Glutamatergic neuron (in vitro differentiated cells): ENCODE measurements around the gene NOS1AP. TPM values are rescaled to one million over a fixed set of nuclear protein-coding genes. Genes with fewer than 3 reads are reported as not detected.

Experiments used
- DNase-seq: peaks from one replicate; pipeline ENCODE4 v3.0.0; 2022
- H3K27ac Mint-ChIP-seq: one replicate; pipeline ENCODE4 v1.8.0; 2020; ENCODE audit warnings: mild to moderate bottlenecking, mixed read lengths, inconsistent platforms; ENCODE audit not compliant: unreplicated experiment
- H3K27me3 Mint-ChIP-seq: one replicate; pipeline ENCODE4 v1.8.0; 2020; ENCODE audit warnings: mild to moderate bottlenecking, moderate library complexity, mixed read lengths, inconsistent platforms; ENCODE audit not compliant: unreplicated experiment
- H3K36me3 Mint-ChIP-seq: one replicate; pipeline ENCODE4 v1.8.0; 2020; ENCODE audit warnings: mild to moderate bottlenecking, mixed read lengths, inconsistent platforms; ENCODE audit not compliant: unreplicated experiment
- H3K4me1 Mint-ChIP-seq: one replicate; pipeline ENCODE4 v1.8.0; 2020; ENCODE audit warnings: mild to moderate bottlenecking, low read depth, mixed read lengths, inconsistent platforms; ENCODE audit not compliant: unreplicated experiment
- H3K4me3 Mint-ChIP-seq: one replicate; pipeline ENCODE4 v1.8.0; 2020; ENCODE audit warnings: mild to moderate bottlenecking, mixed read lengths, inconsistent platforms; ENCODE audit not compliant: unreplicated experiment
- H3K9me3 Mint-ChIP-seq: one replicate; pipeline ENCODE4 v1.8.0; 2020; ENCODE audit warnings: mild to moderate bottlenecking, moderate library complexity, mixed read lengths, inconsistent platforms; ENCODE audit not compliant: unreplicated experiment
- CTCF ChIP-seq: fragments of 200-600 bp; sonication (generic); IDR thresholded peaks from one replicate; pipeline ENCODE4 v1.5.0; 2021; ENCODE audit not compliant: partially characterized antibody, unreplicated experiment
- total RNA-seq: library from RNA; stranded (reverse); fragmentation: NEBNext Ultra II Directional; extraction: Animal tissue kit (Norgen Biotek cat#: 25700); gene quantifications from one replicate; pipeline ENCODE4 v1.2.1, GENCODE V29; 2021; ENCODE audit not compliant: unreplicated experiment

The NOS1AP gene
- total RNA-seq, 1 donor from 2014 or later: 12.7 TPM

GRCh38 chr1:162090378-162090777, 20.9 kb downstream of the NOS1AP start:
- Mint-ChIP-seq H3K27ac (no peak overlapping the region), H3K4me1 (peaks cover 2% of the 10 kb centered on the region)

DNA sequence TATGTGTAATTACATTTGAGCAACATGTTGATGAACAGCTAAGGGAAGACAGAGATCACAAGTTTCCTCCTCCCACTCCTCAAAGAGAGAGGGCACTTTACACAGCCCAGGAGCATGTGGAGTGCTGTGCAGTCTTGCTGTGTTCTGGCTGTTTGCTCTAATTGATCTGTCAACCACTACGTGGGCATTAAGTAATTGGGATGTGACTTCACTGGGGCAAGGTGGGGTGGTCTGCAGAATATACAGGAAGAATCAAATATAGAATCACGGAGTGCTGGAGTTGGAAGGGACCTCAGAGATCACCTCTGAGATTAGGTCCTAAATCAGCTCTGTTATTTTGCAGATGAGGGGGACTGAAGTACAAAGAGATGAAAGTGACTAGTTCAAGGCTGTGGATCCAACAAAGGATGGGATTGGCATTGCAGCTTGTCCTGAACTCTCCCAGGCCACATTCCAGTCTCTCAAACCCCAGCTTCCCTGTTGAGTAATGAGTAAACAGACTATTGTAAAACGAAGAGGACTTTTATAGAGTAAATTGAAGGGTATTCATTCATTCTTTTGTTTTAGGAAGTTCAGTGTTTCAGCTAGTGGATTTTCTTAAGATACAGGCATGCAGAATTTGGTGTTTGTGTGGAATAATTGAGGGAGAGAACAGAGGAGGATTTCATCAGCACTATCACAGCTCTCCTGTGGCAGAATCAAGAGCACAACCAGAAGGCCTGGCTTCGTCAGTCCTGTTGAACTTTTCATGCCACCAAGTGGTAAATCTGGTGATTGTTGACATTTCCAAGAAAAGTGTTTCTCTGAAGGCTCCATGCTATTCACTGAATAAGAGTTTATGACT, 22.4 kb downstream of the NOS1AP start:
- Mint-ChIP-seq H3K27me3 (peaks cover 4% of the 10 kb centered on the region), H3K27ac (no peak overlapping the region), H3K4me3 (no peak overlapping the region), H3K4me1 (peaks cover 2% of the 10 kb centered on the region), H3K9me3 (no peaks in the 10 kb centered on the region), H3K36me3 (no peaks in the 10 kb centered on the region)
- DNase-seq: no peak
- TF ChIP-seq CTCF: no peak

More at GRCh38 chr1:162090378-162090777, 20.9 kb downstream of the NOS1AP start:
- H3K9me3 Mint-ChIP-seq: no peaks in the 10 kb centered on the region
- TF ChIP-seq CTCF: no peak
- no peak overlapping the region for H3K4me3 Mint-ChIP-seq
- no peaks in the 10 kb centered on the region for H3K36me3 Mint-ChIP-seq
- peaks cover 4% of the 10 kb centered on the region for H3K27me3 Mint-ChIP-seq
- no peak for DNase-seq

DNA sequence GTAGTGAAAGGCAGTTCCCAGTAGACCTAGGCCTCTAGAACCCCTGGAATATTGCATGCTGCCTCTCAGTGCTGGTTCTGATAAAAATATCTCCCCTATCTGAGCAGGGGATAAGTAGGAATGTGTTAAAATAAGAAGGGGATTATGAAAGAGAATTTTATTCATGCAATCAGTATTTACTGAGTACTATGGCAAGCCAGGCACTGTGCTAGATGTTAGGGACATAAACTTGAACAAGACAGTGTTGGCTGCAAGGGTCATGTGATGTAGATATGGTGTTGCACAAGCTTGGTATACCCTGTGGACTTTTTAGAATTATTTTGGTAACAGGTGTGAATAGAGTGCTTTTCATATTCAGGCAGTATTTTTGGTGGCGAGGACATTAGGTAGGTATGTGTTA, 23.6 kb downstream of the NOS1AP start:
- no peaks in the 10 kb centered on the region for H3K9me3 Mint-ChIP-seq
- no peaks in the 10 kb centered on the region for H3K4me1 Mint-ChIP-seq
- DNase-seq: no peak
- no peak overlapping the region for H3K27ac Mint-ChIP-seq
- TF ChIP-seq CTCF: no peak
- H3K4me3 Mint-ChIP-seq: no peak overlapping the region
- peaks cover 2% of the 10 kb centered on the region for H3K27me3 Mint-ChIP-seq
- H3K36me3 Mint-ChIP-seq: no peaks in the 10 kb centered on the region

DNA sequence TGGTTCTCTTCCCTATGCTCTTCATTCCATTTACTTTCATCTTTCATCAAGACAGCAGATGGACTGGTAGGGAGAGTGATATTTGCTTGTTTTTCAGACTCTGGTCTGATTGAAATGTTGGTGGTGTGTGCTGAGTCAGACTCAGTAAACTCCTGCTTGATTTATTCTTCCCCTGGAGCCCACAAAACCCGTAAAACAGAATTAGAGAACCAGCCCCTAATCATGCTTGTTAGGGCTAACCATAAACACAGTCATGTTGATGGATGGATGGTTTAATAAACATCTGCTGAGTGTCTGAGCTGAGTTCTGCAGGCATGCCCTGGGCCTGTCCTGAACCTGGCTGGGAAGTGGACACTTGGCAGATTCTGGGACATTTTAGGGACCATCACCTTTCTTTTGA, 24.8 kb downstream of the NOS1AP start:
- TF ChIP-seq CTCF: no peak
- Mint-ChIP-seq H3K4me3 (no peak overlapping the region), H3K36me3 (no peaks in the 10 kb centered on the region), H3K4me1 (no peaks in the 10 kb centered on the region), H3K27me3 (peaks cover 2% of the 10 kb centered on the region), H3K27ac (no peak overlapping the region), H3K9me3 (no peaks in the 10 kb centered on the region)
- no peak for DNase-seq

DNA sequence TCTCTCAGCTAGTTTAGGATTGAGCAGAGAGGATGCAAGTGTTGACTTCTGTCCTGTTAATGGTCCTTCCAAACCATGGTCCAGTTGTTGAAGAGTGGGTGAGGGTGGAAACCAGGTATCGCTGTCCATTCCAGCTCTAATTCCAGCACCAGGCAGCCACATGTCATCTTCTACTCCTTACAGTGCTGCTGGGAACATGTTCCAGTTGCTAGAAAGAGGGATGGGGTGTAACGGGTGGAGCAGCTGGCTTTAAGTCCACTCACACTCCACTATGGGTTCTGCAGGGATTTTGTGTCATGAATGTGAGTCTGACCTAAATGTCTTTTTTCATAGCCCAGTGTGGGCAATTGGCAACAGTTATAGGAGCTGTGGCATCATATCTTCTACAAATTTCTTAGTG, 25.2 kb downstream of the NOS1AP start:
- no peak for DNase-seq
- no peaks in the 10 kb centered on the region for H3K4me1 Mint-ChIP-seq
- no peak overlapping the region for H3K4me3 Mint-ChIP-seq
- H3K9me3 Mint-ChIP-seq: no peaks in the 10 kb centered on the region
- H3K27me3 Mint-ChIP-seq: no peaks in the 10 kb centered on the region
- H3K36me3 Mint-ChIP-seq: no peaks in the 10 kb centered on the region
- TF ChIP-seq CTCF: no peak
- H3K27ac Mint-ChIP-seq: no peak overlapping the region
